Measurements from ENCODE around the gene PHKA2.

The PHKA2 gene

GRCh38 chrX:18871970-18872369 is 111.9 kb downstream of the PHKA2 start:
- no peak overlapping the region for H3K9ac ChIP-seq (ENCODE audit: low read length)
- H3K23ac ChIP-seq (ENCODE audit: low read length): no peak overlapping the region
- H4K5ac ChIP-seq (ENCODE audit: low read length): no peak overlapping the region
- no peaks in the 10 kb centered on the region for H3K27me3 ChIP-seq (ENCODE audit: insufficient read depth, low read length, poor library complexity)
- no peak overlapping the region for H4K8ac ChIP-seq (ENCODE audit: low read depth, low read length)
- H3K56ac ChIP-seq (ENCODE audit: low read length): no peak overlapping the region
- no peak overlapping the region for H3K27ac ChIP-seq (ENCODE audit: low read depth, low read length)
- no peak overlapping the region for H3K18ac ChIP-seq (ENCODE audit: low read length)
- no peak overlapping the region for H3K4me3 ChIP-seq (ENCODE audit: low read length)
- no peaks in the 10 kb centered on the region for H3K36me3 ChIP-seq (ENCODE audit: control insufficient read depth, insufficient read depth, low read length)
- H2BK5ac ChIP-seq (ENCODE audit: low read length): no peak overlapping the region
- no peak overlapping the region for H3K4ac ChIP-seq (ENCODE audit: low read depth, low read length)
- no peaks in the 10 kb centered on the region for H3K4me1 ChIP-seq (ENCODE audit: control insufficient read depth, low read depth, low read length)
- no peaks in the 10 kb centered on the region for H3K79me1 ChIP-seq (ENCODE audit: low read length)
- no peak overlapping the region for H3K4me2 ChIP-seq (ENCODE audit: low read length)
- H2BK120ac ChIP-seq (ENCODE audit: low read depth, low read length): no peak overlapping the region
- H2AK5ac ChIP-seq (ENCODE audit: low read length): no peak overlapping the region
- WGBS (ENCODE audit: extremely low coverage, insufficient coverage, low lambda C conversion rate): no CpG with 5 or more reads among the region's 12 CpGs
- DNase-seq: no peak
- H2BK15ac ChIP-seq (replicated peaks; ENCODE audit: low read depth): no peak overlapping the region
- H3K79me2 ChIP-seq (ENCODE audit: control insufficient read depth, insufficient read depth, low read length): no peaks in the 10 kb centered on the region

- Histone ChIP-seq H3K27me3 (ENCODE audit: insufficient read depth, low read length, poor library complexity) (no peaks in the 10 kb centered on the region), H2BK15ac (replicated peaks; ENCODE audit: low read depth) (no peak overlapping the region), H3K4me3 (ENCODE audit: low read length) (no peak overlapping the region), H2BK5ac (ENCODE audit: low read length) (no peak overlapping the region), H4K8ac (ENCODE audit: low read depth, low read length) (no peak overlapping the region), H3K79me2 (ENCODE audit: control insufficient read depth, insufficient read depth, low read length) (no peaks in the 10 kb centered on the region), H3K79me1 (ENCODE audit: low read length) (no peaks in the 10 kb centered on the region), H3K4me1 (ENCODE audit: control insufficient read depth, low read depth, low read length) (no peaks in the 10 kb centered on the region), H3K23ac (ENCODE audit: low read length) (no peak overlapping the region), H2BK120ac (ENCODE audit: low read depth, low read length) (no peak overlapping the region), H3K4me2 (ENCODE audit: low read length) (no peak overlapping the region), H3K27ac (ENCODE audit: low read depth, low read length) (no peak overlapping the region), H2AK5ac (ENCODE audit: low read length) (no peak overlapping the region), H3K9ac (ENCODE audit: low read length) (no peak overlapping the region), H3K4ac (ENCODE audit: low read depth, low read length) (no peak overlapping the region), H3K18ac (ENCODE audit: low read length) (no peak overlapping the region), H3K56ac (ENCODE audit: low read length) (no peak overlapping the region), H3K36me3 (ENCODE audit: control insufficient read depth, insufficient read depth, low read length) (no peaks in the 10 kb centered on the region), H4K5ac (ENCODE audit: low read length) (no peak overlapping the region)
- WGBS (ENCODE audit: extremely low coverage, insufficient coverage, low lambda C conversion rate): no CpG with 5 or more reads among the region's 10 CpGs
- DNase-seq: no peak
Observed at GRCh38 chrX:18871161-18871890, 112.6 kb downstream of the PHKA2 start.

- Histone ChIP-seq H3K79me2 (ENCODE audit: control insufficient read depth, insufficient read depth, low read length) (no peaks in the 10 kb centered on the region), H3K36me3 (ENCODE audit: control insufficient read depth, insufficient read depth, low read length) (no peaks in the 10 kb centered on the region), H4K8ac (ENCODE audit: low read depth, low read length) (no peak overlapping the region), H3K27me3 (ENCODE audit: insufficient read depth, low read length, poor library complexity) (no peaks in the 10 kb centered on the region), H3K4me2 (ENCODE audit: low read length) (no peak overlapping the region), H4K5ac (ENCODE audit: low read length) (no peak overlapping the region), H3K79me1 (ENCODE audit: low read length) (no peaks in the 10 kb centered on the region), H2BK15ac (replicated peaks; ENCODE audit: low read depth) (no peak overlapping the region), H3K4me3 (ENCODE audit: low read length) (no peak overlapping the region), H3K9ac (ENCODE audit: low read length) (no peak overlapping the region), H2AK5ac (ENCODE audit: low read length) (no peak overlapping the region), H3K18ac (ENCODE audit: low read length) (no peak overlapping the region), H3K4me1 (ENCODE audit: control insufficient read depth, low read depth, low read length) (no peaks in the 10 kb centered on the region), H3K27ac (ENCODE audit: low read depth, low read length) (no peak overlapping the region), H3K23ac (ENCODE audit: low read length) (no peak overlapping the region), H3K56ac (ENCODE audit: low read length) (no peak overlapping the region), H2BK5ac (ENCODE audit: low read length) (no peak overlapping the region), H2BK120ac (ENCODE audit: low read depth, low read length) (no peak overlapping the region), H3K4ac (ENCODE audit: low read depth, low read length) (no peak overlapping the region)
- DNase-seq: no peak
- no CpG with 5 or more reads among the region's 15 CpGs for WGBS (ENCODE audit: extremely low coverage, insufficient coverage, low lambda C conversion rate)
Observed at GRCh38 chrX:18864390-18864920, 119.5 kb downstream of the PHKA2 start.

- Histone ChIP-seq H2AK5ac (ENCODE audit: low read length) (no peak overlapping the region), H3K36me3 (ENCODE audit: control insufficient read depth, insufficient read depth, low read length) (no peaks in the 10 kb centered on the region), H3K9ac (ENCODE audit: low read length) (no peak overlapping the region), H3K79me2 (ENCODE audit: control insufficient read depth, insufficient read depth, low read length) (no peaks in the 10 kb centered on the region), H4K8ac (ENCODE audit: low read depth, low read length) (no peak overlapping the region), H3K56ac (ENCODE audit: low read length) (no peak overlapping the region), H2BK15ac (replicated peaks; ENCODE audit: low read depth) (no peak overlapping the region), H3K27ac (ENCODE audit: low read depth, low read length) (no peak overlapping the region), H3K4me3 (ENCODE audit: low read length) (no peak overlapping the region), H3K18ac (ENCODE audit: low read length) (no peak overlapping the region), H2BK5ac (ENCODE audit: low read length) (no peak overlapping the region), H2BK120ac (ENCODE audit: low read depth, low read length) (no peak overlapping the region), H4K5ac (ENCODE audit: low read length) (no peak overlapping the region), H3K79me1 (ENCODE audit: low read length) (no peaks in the 10 kb centered on the region), H3K4me1 (ENCODE audit: control insufficient read depth, low read depth, low read length) (no peaks in the 10 kb centered on the region), H3K23ac (ENCODE audit: low read length) (no peak overlapping the region), H3K4me2 (ENCODE audit: low read length) (no peak overlapping the region), H3K27me3 (ENCODE audit: insufficient read depth, low read length, poor library complexity) (no peaks in the 10 kb centered on the region), H3K4ac (ENCODE audit: low read depth, low read length) (no peak overlapping the region)
- WGBS (ENCODE audit: extremely low coverage, insufficient coverage, low lambda C conversion rate): no CpG with 5 or more reads among the region's 5 CpGs
- no peak for DNase-seq
Observed at GRCh38 chrX:18861511-18861910, 122.4 kb downstream of the PHKA2 start.

GRCh38 chrX:18856645-18856997 is 127.3 kb downstream of the PHKA2 start:
- Histone ChIP-seq H3K4ac (ENCODE audit: low read depth, low read length) (no peak overlapping the region), H3K79me2 (ENCODE audit: control insufficient read depth, insufficient read depth, low read length) (no peaks in the 10 kb centered on the region), H3K4me1 (ENCODE audit: control insufficient read depth, low read depth, low read length) (no peaks in the 10 kb centered on the region), H3K18ac (ENCODE audit: low read length) (no peak overlapping the region), H3K56ac (ENCODE audit: low read length) (no peak overlapping the region), H3K36me3 (ENCODE audit: control insufficient read depth, insufficient read depth, low read length) (no peaks in the 10 kb centered on the region), H3K9ac (ENCODE audit: low read length) (no peak overlapping the region), H3K4me3 (ENCODE audit: low read length) (no peak overlapping the region), H2BK5ac (ENCODE audit: low read length) (no peak overlapping the region), H2BK120ac (ENCODE audit: low read depth, low read length) (no peak overlapping the region), H3K27me3 (ENCODE audit: insufficient read depth, low read length, poor library complexity) (no peaks in the 10 kb centered on the region), H2AK5ac (ENCODE audit: low read length) (no peak overlapping the region), H3K27ac (ENCODE audit: low read depth, low read length) (no peak overlapping the region), H4K5ac (ENCODE audit: low read length) (no peak overlapping the region), H3K4me2 (ENCODE audit: low read length) (no peak overlapping the region), H3K79me1 (ENCODE audit: low read length) (no peaks in the 10 kb centered on the region), H3K23ac (ENCODE audit: low read length) (no peak overlapping the region), H4K8ac (ENCODE audit: low read depth, low read length) (no peak overlapping the region), H2BK15ac (replicated peaks; ENCODE audit: low read depth) (no peak overlapping the region)
- no CpG with 5 or more reads among the region's 1 CpG for WGBS (ENCODE audit: extremely low coverage, insufficient coverage, low lambda C conversion rate)
- DNase-seq: no peak
